PC-3 (cell line): Measurements from ENCODE around the gene ELAPOR1. TPM values are rescaled to one million over a fixed set of nuclear protein-coding genes. Genes with fewer than 3 reads are reported as not detected.

ENCODE experiments used
- ATAC-seq: fragments of 200-7000 bp; cut with Tn5 transposase; 2 replicates; pipeline ENCODE4 v1.9.1; 2020; ENCODE audit warnings: mild to moderate bottlenecking, moderate library complexity
- BruUV-seq: library from RNA; stranded (reverse); fragments of 400-500 nt; replicated peaks from 2 replicates; lab custom pipeline; 2021; lab: Mats Ljungman, UMichigan
- CTCF ChIA-PET: fragments of 300-600 bp; sonication (Branson Sonifier 250); formaldehyde crosslinking; loops from one replicate; lab custom pipeline; 2022; ENCODE audit warnings: antibody characterized with exemption; lab: Charles Lee
- POLR2A ChIA-PET: fragments of 300-600 bp; sonication (Branson Sonifier 250); formaldehyde crosslinking; loops from one replicate; lab custom pipeline; 2022; ENCODE audit warnings: antibody characterized with exemption; ENCODE audit not compliant: unreplicated experiment; lab: Charles Lee
- DNase-seq: peaks from one replicate; pipeline ENCODE4 v3.0.0-alpha.2; 2015
- H2AFZ ChIP-seq: fragments of 300-600 bp; sonication (generic); 2 replicates; pipeline ENCODE4 v1.6.0; 2016; ENCODE audit warnings: antibody characterized with exemption, low read length
- H3F3A ChIP-seq: fragments of 300-600 bp; sonication (generic); one replicate; pipeline ENCODE4 v1.6.0; 2017; ENCODE audit warnings: antibody characterized with exemption, low read length, control low read depth, mild to moderate bottlenecking; ENCODE audit not compliant: unreplicated experiment
- H3K27ac ChIP-seq: fragments of 300-600 bp; sonication (generic); 2 replicates; pipeline ENCODE4 v1.5.1; 2016; ENCODE audit warnings: mild to moderate bottlenecking, low read length
- H3K27me3 ChIP-seq: fragments of 300-600 bp; sonication (generic); 2 replicates; pipeline ENCODE4 v1.6.1; 2016; ENCODE audit warnings: low read length, mixed read lengths
- H3K36me3 ChIP-seq: fragments of 300-600 bp; sonication (generic); 2 replicates; pipeline ENCODE4 v1.6.1; 2016; ENCODE audit warnings: low read depth, mixed run types, low read length, mixed read lengths
- H3K4me1 ChIP-seq: fragments of 300-600 bp; sonication (generic); 2 replicates; pipeline ENCODE4 v1.5.1; 2016; ENCODE audit warnings: low read length; ENCODE audit not compliant: insufficient read depth
- H3K4me2 ChIP-seq: fragments of 300-600 bp; sonication (generic); 2 replicates; pipeline ENCODE4 v1.6.0; 2016; ENCODE audit warnings: low read length
- H3K4me3 ChIP-seq: fragments of 300-600 bp; sonication (generic); 2 replicates; pipeline ENCODE4 v1.5.1; 2016; ENCODE audit warnings: mild to moderate bottlenecking, low read length, mixed read lengths
- H3K79me2 ChIP-seq: fragments of 300-600 bp; sonication (generic); 2 replicates; pipeline ENCODE4 v1.6.1; 2017; ENCODE audit warnings: low read length, mixed read lengths
- H3K9ac ChIP-seq: fragments of 300-600 bp; sonication (generic); 2 replicates; pipeline ENCODE4 v1.6.0; 2016; ENCODE audit warnings: mild to moderate bottlenecking, low read length
- H3K9me2 ChIP-seq: fragments of 300-600 bp; sonication (generic); replicated peaks from 2 replicates; pipeline ENCODE4 v1.6.1; 2016; ENCODE audit warnings: mixed run types, low read length, mixed read lengths
- H3K9me3 ChIP-seq: fragments of 300-600 bp; sonication (generic); 2 replicates; pipeline ENCODE4 v1.6.1; 2016; ENCODE audit warnings: low read length, mixed read lengths
- H4K20me1 ChIP-seq: fragments of 300-600 bp; sonication (generic); 2 replicates; pipeline ENCODE4 v1.6.1; 2016; ENCODE audit warnings: low read length, mixed read lengths
- CTCF ChIP-seq: fragments of 300-600 bp; sonication (generic); conservative IDR thresholded peaks from 2 replicates; pipeline ENCODE4 v1.5.1; 2017; ENCODE audit warnings: antibody characterized with exemption, low read depth, mild to moderate bottlenecking, low read length
- EZH2 ChIP-seq: fragments of 300-600 bp; sonication (generic); IDR thresholded peaks from one replicate; pipeline ENCODE4 v1.6.1; 2017; ENCODE audit warnings: antibody characterized with exemption, mild to moderate bottlenecking, low read length; ENCODE audit not compliant: unreplicated experiment
- EZH2phosphoT487 ChIP-seq: fragments of 300-600 bp; sonication (generic); IDR thresholded peaks from 2 replicates; pipeline ENCODE4 v1.6.1; 2018; ENCODE audit warnings: mild to moderate bottlenecking, antibody characterized with exemption, low read length, borderline replicate concordance
- intact Hi-C: fragments of 100-400 bp; cut with micrococcal nuclease; formaldehyde crosslinking; loops from 2 replicates; pipeline ENCODE4 v1.9.0; 2023
- total RNA-seq: library from RNA; depleted of rRNA; stranded (reverse); fragments of >200 nt; gene quantifications from 2 replicates; pipeline ENCODE4 v1.2.3, GENCODE V29; 2014

Gene ELAPOR1
- total RNA-seq, 1 experiment from 2014 or later = 0.80 TPM

DNA sequence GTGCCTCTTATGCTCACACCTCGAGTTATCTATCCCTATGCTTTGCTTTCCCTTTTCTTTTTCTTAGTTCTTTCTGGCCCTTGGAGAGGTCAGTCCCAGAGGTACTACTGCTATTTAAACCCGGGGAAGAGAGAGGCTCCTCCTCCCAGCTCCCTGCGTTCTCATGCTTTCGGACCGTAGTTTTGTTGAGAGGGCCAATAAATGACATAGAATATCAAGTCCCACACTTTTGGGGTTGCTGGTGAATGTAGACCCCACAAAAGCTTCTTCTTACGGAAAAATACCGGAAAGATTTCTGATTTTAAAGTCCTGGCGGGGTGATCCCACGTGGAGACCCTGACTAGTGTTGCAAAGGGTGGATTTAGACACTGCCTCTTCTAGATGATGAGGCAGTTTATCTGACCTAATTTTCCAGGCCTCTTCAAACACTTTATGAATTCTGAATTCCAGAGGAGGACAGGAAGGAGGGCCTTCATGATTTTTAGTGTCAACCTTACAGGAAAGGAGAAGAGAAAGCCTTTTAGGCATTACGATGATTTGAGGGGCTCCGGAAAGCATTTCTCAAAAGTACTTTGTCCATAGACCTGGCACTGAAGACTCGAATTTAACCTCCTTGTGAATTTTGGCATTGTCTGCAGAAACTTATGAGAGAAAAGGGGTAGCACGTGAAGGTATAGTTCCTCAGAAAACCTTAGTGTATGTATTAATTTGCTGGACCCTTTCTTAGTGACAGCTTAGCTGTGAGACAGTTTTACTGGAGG lies 22.7 kb upstream of the ELAPOR1 start:
- POLR2A ChIA-PET = interaction anchor here (0.6 to 2.3 kb wide), 2 partner anchors 9 kb away, joined by 3 to 7 read pairs; no protein-coding TSS in a partner anchor
- H3K4me2 ChIP-seq = peak overlapping the region; percentile 96
- H3K79me2 ChIP-seq = peaks cover 50% of the 10 kb centered on the region
- CTCF ChIA-PET = interaction anchor here (1.1 kb wide), 1 partner anchor 9 kb away, joined by 6 read pairs; no protein-coding TSS in a partner anchor
- H2AFZ ChIP-seq = peak overlapping the region; percentile 99
- H3K36me3 ChIP-seq = peaks cover 11% of the 10 kb centered on the region; the same call in 1 of the 2 replicates
- no peaks in the 10 kb centered on the region for H3K9me2 ChIP-seq
- H3K9ac ChIP-seq = peak overlapping the region; percentile 90
- TSS peak; percentile 59 for BruUV-seq
- no peaks in the 10 kb centered on the region for H3F3A ChIP-seq
- H3K4me3 ChIP-seq = peak overlapping the region; percentile 89
- peak overlapping the region; percentile 80 for H3K27ac ChIP-seq
- H3K4me1 ChIP-seq = peaks cover 25% of the 10 kb centered on the region
- H4K20me1 ChIP-seq = no peaks in the 10 kb centered on the region
- H3K9me3 ChIP-seq = no peaks in the 10 kb centered on the region
- TF ChIP-seq EZH2 = no peak
- no peak for TF ChIP-seq EZH2phosphoT487
- TF ChIP-seq CTCF = no peak
- DNase-seq = peak; percentile 41
- peak; percentile 77 for ATAC-seq
- intact Hi-C loops = loop anchor here (1.0 kb wide), 1 partner anchor 8 kb away; no protein-coding TSS in a partner anchor
- H3K27me3 ChIP-seq = no peaks in the 10 kb centered on the region

DNA sequence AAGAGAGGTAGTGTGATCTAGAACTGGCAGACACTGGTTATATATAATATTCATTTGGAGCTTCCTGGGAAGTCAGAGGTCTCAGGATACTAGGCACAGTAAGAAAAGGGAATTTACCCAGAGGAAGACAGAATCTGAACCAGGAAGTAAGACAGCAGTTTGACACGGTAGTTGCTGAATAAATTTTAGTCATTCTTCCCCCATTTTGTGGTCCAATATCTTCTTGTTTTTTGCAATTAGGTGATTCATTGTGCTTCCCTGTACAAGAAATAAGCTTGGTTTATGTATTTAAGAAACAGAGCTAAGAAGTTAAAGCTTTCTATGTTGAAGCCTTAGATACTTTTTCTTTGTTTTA lies 22.1 kb upstream of the ELAPOR1 start:
- TF ChIP-seq CTCF (no peak), EZH2phosphoT487 (no peak), EZH2 (no peak)
- Histone ChIP-seq H3K9me2 (no peaks in the 10 kb centered on the region), H3K27me3 (no peaks in the 10 kb centered on the region), H3K9me3 (no peaks in the 10 kb centered on the region), H3K27ac (peak overlapping the region; percentile 80), H3K4me1 (peaks cover 28% of the 10 kb centered on the region), H2AFZ (peak overlapping the region; percentile 99), H3F3A (no peaks in the 10 kb centered on the region), H3K4me3 (peak overlapping the region; percentile 89), H3K9ac (peak overlapping the region; percentile 90), H4K20me1 (no peaks in the 10 kb centered on the region), H3K36me3 (peaks cover 11% of the 10 kb centered on the region; the same call in 1 of the 2 replicates), H3K4me2 (peak overlapping the region; percentile 96), H3K79me2 (peaks cover 50% of the 10 kb centered on the region)
- intact Hi-C loops = loop anchor here (1.0 kb wide), 1 partner anchor 7 kb away; no protein-coding TSS in a partner anchor
- CTCF ChIA-PET = interaction anchor here (1.1 kb wide), 1 partner anchor 8 kb away, joined by 6 read pairs; no protein-coding TSS in a partner anchor
- POLR2A ChIA-PET = interaction anchor here (2.3 kb wide), 1 partner anchor 8 kb away, joined by 7 read pairs; no protein-coding TSS in a partner anchor
- BruUV-seq = no TSS peak
- no peak for DNase-seq
- ATAC-seq = no peak
